ENCODE data around the gene PEDS1. TPM values are rescaled to one million over a fixed set of nuclear protein-coding genes. Genes with fewer than 3 reads are reported as not detected.

Gene PEDS1
- total RNA-seq, 1 donor from 2014 or later, result 44.1 TPM

GRCh38 chr20:50193836-50194421 lies 40.4 kb upstream of the PEDS1 start:
- peaks cover 19% of the 10 kb centered on the region for H3K4me1 ChIP-seq (ENCODE audit: insufficient read depth, low read length)
- TF ChIP-seq CTCF (IDR thresholded peaks at IDR 0.05; ENCODE audit: insufficient read depth, low read depth, low read length) (no peak), EZH2 (IDR thresholded peaks at IDR 0.05; ENCODE audit: insufficient read depth, low read length) (no peak)
- no peaks in the 10 kb centered on the region for H3K36me3 ChIP-seq (ENCODE audit: insufficient read depth, low read length)
- H3K27me3 Mint-ChIP-seq (ENCODE audit: low read depth, unreplicated experiment), result peaks cover 2% of the 10 kb centered on the region
- no peak overlapping the region for H2AFZ ChIP-seq (ENCODE audit: low read depth, low read length)
- FAIRE-seq, result no peak
- H3K9me3 ChIP-seq (ENCODE audit: insufficient read depth, low read depth, low read length), result no peaks in the 10 kb centered on the region
- H3K4me3 Mint-ChIP-seq (ENCODE audit: unreplicated experiment), result peak overlapping the region; percentile 98
- DNase-seq (ENCODE audit: low read depth), result no peak
- H3K27ac ChIP-seq (ENCODE audit: low read depth, low read length), result peak overlapping the region; percentile 98
- H4K20me1 ChIP-seq (ENCODE audit: insufficient read depth, low read length), result peaks cover 33% of the 10 kb centered on the region
- peak overlapping the region; percentile 96 for H3K9ac ChIP-seq (ENCODE audit: low read length)
- peaks cover 18% of the 10 kb centered on the region for H3K4me1 Mint-ChIP-seq (ENCODE audit: low read depth, unreplicated experiment)
- H3K36me3 Mint-ChIP-seq (ENCODE audit: low read depth, unreplicated experiment), result peaks cover 8% of the 10 kb centered on the region
- peak overlapping the region; percentile 100 for H3K27ac Mint-ChIP-seq (ENCODE audit: unreplicated experiment)
- peaks cover 34% of the 10 kb centered on the region for H3K79me2 ChIP-seq (ENCODE audit: insufficient read depth, low read length)
- H3K4me2 ChIP-seq (ENCODE audit: low read length), result peak overlapping the region; percentile 96
- no peaks in the 10 kb centered on the region for H3K9me3 Mint-ChIP-seq (ENCODE audit: unreplicated experiment)
- peak overlapping the region; percentile 97 for H3K4me3 ChIP-seq (ENCODE audit: insufficient read depth, low read depth, low read length)
- no peaks in the 10 kb centered on the region for H3K27me3 ChIP-seq (ENCODE audit: insufficient read depth, low read length)

- Mint-ChIP-seq H3K4me3 (ENCODE audit: unreplicated experiment) (peak overlapping the region; percentile 98), H3K36me3 (ENCODE audit: low read depth, unreplicated experiment) (peaks cover 8% of the 10 kb centered on the region), H3K4me1 (ENCODE audit: low read depth, unreplicated experiment) (peaks cover 18% of the 10 kb centered on the region), H3K27me3 (ENCODE audit: low read depth, unreplicated experiment) (peaks cover 2% of the 10 kb centered on the region), H3K9me3 (ENCODE audit: unreplicated experiment) (no peaks in the 10 kb centered on the region), H3K27ac (ENCODE audit: unreplicated experiment) (peak overlapping the region; percentile 100)
- Histone ChIP-seq H2AFZ (ENCODE audit: low read depth, low read length) (no peak overlapping the region), H4K20me1 (ENCODE audit: insufficient read depth, low read length) (peaks cover 33% of the 10 kb centered on the region), H3K27me3 (ENCODE audit: insufficient read depth, low read length) (no peaks in the 10 kb centered on the region), H3K79me2 (ENCODE audit: insufficient read depth, low read length) (peaks cover 34% of the 10 kb centered on the region), H3K4me1 (ENCODE audit: insufficient read depth, low read length) (peaks cover 19% of the 10 kb centered on the region), H3K4me3 (ENCODE audit: insufficient read depth, low read depth, low read length) (peak overlapping the region; percentile 97), H3K9me3 (ENCODE audit: insufficient read depth, low read depth, low read length) (no peaks in the 10 kb centered on the region), H3K36me3 (ENCODE audit: insufficient read depth, low read length) (no peaks in the 10 kb centered on the region), H3K9ac (ENCODE audit: low read length) (peak overlapping the region; percentile 96), H3K27ac (ENCODE audit: low read depth, low read length) (peak overlapping the region; percentile 98), H3K4me2 (ENCODE audit: low read length) (peak overlapping the region; percentile 96)
- TF ChIP-seq EZH2 (IDR thresholded peaks at IDR 0.05; ENCODE audit: insufficient read depth, low read length) (no peak), CTCF (IDR thresholded peaks at IDR 0.05; ENCODE audit: insufficient read depth, low read depth, low read length) (no peak)
- DNase-seq (ENCODE audit: low read depth), result peak; percentile 49
- FAIRE-seq, result no peak
These were observed 39.8 kb upstream of the PEDS1 start for GRCh38 chr20:50193199-50193835.
